ENCODE results near the gene ARHGAP15.

DNA sequence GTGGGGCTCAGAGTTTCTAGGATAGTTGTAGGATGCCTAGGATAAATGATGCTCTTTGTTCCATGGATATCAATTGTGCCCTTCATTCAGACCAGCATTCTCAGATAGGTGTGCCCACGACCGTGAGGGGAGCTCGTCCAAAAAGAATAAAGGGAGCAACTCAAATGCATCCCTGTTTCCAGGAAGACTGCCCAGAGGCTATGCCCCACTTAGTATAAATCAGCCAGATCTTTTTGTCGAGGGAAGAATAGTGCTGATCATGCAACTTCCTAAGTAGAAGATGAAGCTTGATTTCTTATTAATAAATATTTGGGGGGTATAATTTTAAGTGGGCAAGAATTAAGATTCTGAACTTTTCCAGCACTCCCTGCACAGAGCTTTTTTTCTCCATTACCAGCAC is 450.2 kb downstream of the ARHGAP15 start:
- TF ChIP-seq, protein P1, sequence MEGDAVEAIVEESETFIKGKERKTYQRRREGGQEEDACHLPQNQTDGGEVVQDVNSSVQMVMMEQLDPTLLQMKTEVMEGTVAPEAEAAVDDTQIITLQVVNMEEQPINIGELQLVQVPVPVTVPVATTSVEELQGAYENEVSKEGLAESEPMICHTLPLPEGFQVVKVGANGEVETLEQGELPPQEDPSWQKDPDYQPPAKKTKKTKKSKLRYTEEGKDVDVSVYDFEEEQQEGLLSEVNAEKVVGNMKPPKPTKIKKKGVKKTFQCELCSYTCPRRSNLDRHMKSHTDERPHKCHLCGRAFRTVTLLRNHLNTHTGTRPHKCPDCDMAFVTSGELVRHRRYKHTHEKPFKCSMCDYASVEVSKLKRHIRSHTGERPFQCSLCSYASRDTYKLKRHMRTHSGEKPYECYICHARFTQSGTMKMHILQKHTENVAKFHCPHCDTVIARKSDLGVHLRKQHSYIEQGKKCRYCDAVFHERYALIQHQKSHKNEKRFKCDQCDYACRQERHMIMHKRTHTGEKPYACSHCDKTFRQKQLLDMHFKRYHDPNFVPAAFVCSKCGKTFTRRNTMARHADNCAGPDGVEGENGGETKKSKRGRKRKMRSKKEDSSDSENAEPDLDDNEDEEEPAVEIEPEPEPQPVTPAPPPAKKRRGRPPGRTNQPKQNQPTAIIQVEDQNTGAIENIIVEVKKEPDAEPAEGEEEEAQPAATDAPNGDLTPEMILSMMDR (IDR thresholded peaks at IDR 0.05) = no peak
- TF ChIP-seq POLR2AphosphoS5 (IDR thresholded peaks at IDR 0.05; ENCODE audit: insufficient read depth in 1 of 2, low read depth in 1 of 2) = no peak

Measured in vagina (tissue), 2 donors.